ENCODE measurements around the gene TMEFF2. TPM values are rescaled to one million over a fixed set of nuclear protein-coding genes. Genes with fewer than 3 reads are reported as not detected.

The TMEFF2 gene
- total and polyA plus RNA-seq, 12 donors = 0.16 to 2.7 (median 0.58) TPM; not detected in 2

- H3K27ac ChIP-seq = no peak overlapping the region
- H3K4me1 ChIP-seq (replicated peaks in 1 of 2) = no peaks in the 10 kb centered on the region
- H3K27me3 ChIP-seq = no peaks in the 10 kb centered on the region
- H3K4me3 ChIP-seq = no peak overlapping the region
- TF ChIP-seq, protein P1, sequence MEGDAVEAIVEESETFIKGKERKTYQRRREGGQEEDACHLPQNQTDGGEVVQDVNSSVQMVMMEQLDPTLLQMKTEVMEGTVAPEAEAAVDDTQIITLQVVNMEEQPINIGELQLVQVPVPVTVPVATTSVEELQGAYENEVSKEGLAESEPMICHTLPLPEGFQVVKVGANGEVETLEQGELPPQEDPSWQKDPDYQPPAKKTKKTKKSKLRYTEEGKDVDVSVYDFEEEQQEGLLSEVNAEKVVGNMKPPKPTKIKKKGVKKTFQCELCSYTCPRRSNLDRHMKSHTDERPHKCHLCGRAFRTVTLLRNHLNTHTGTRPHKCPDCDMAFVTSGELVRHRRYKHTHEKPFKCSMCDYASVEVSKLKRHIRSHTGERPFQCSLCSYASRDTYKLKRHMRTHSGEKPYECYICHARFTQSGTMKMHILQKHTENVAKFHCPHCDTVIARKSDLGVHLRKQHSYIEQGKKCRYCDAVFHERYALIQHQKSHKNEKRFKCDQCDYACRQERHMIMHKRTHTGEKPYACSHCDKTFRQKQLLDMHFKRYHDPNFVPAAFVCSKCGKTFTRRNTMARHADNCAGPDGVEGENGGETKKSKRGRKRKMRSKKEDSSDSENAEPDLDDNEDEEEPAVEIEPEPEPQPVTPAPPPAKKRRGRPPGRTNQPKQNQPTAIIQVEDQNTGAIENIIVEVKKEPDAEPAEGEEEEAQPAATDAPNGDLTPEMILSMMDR (IDR thresholded peaks at IDR 0.05) = no peak
- no peak for TF ChIP-seq POLR2A (IDR thresholded peaks at IDR 0.05)
- DNase-seq = no peak
- no peaks in the 10 kb centered on the region for H3K9me3 ChIP-seq (replicated peaks in 1 of 3)
- intact Hi-C loops (cut with DNase I) = no loop called here
- no peaks in the 10 kb centered on the region for H3K36me3 ChIP-seq (replicated peaks in 1 of 2)
Observed at GRCh38 chr2:192228685-192229084, 34.0 kb upstream of the TMEFF2 start.

GRCh38 chr2:192218970-192219369 lies 24.2 kb upstream of the TMEFF2 start:
- Histone ChIP-seq H3K36me3 (replicated peaks in 1 of 2) (no peaks in the 10 kb centered on the region), H3K9me3 (replicated peaks in 1 of 3) (no peaks in the 10 kb centered on the region), H3K27ac (no peak overlapping the region), H3K4me1 (replicated peaks in 1 of 2) (no peaks in the 10 kb centered on the region), H3K27me3 (no peaks in the 10 kb centered on the region), H3K4me3 (no peak overlapping the region)
- intact Hi-C loops (cut with DNase I) = no loop called here
- TF ChIP-seq, protein P1 (IDR thresholded peaks at IDR 0.05) = no peak
- no peak for DNase-seq
- 68 to 89% (median 78%) methylated on average over 1 of the region's 1 CpG for WGBS, 4 donors

DNA sequence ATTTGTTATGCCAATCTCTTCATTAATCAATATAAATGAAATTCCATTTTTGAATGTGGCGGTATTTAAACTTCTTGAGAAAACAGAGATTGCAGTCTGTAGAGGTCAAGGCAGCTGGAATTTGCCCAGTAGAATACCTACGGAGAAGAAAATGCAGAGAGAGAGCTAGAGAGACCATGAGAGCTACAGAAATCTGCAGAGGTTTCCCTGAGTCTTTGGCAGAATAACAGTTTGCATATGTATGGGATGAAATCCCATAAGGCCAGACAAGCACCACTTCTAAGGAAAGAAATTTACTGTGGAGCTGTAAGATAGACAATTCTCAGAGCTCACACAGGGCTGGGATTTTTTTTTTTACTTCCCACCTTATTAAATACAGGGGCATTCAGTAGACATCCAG lies 23.6 kb upstream of the TMEFF2 start:
- Histone ChIP-seq H3K4me1 (replicated peaks in 1 of 2) (no peaks in the 10 kb centered on the region), H3K27ac (no peak overlapping the region), H3K9me3 (replicated peaks in 1 of 3) (no peaks in the 10 kb centered on the region), H3K27me3 (no peaks in the 10 kb centered on the region), H3K4me3 (no peak overlapping the region), H3K36me3 (replicated peaks in 1 of 2) (no peaks in the 10 kb centered on the region)
- whole genome bisulfite sequencing, 4 donors = 74 to 83% (median 76%) methylated on average over 2 of the region's 2 CpGs
- intact Hi-C loops (cut with DNase I) = no loop called here
- TF ChIP-seq, protein P1 (IDR thresholded peaks at IDR 0.05) = no peak
- TF ChIP-seq POLR2A (IDR thresholded peaks at IDR 0.05) = no peak
- DNase-seq = no peak

GRCh38 chr2:192216336-192216735 lies 21.6 kb upstream of the TMEFF2 start:
- TF ChIP-seq, protein P1 (IDR thresholded peaks at IDR 0.05) = no peak
- TF ChIP-seq POLR2A (IDR thresholded peaks at IDR 0.05) = no peak
- Histone ChIP-seq H3K4me1 (replicated peaks in 1 of 2) (no peaks in the 10 kb centered on the region), H3K27me3 (no peaks in the 10 kb centered on the region), H3K36me3 (replicated peaks in 1 of 2) (no peaks in the 10 kb centered on the region), H3K4me3 (no peak overlapping the region), H3K9me3 (replicated peaks in 1 of 3) (no peaks in the 10 kb centered on the region), H3K27ac (no peak overlapping the region)
- no peak for DNase-seq
- intact Hi-C loops (cut with DNase I) = no loop called here
- WGBS, 4 donors = 64 to 77% (median 70%) methylated on average over 3 of the region's 3 CpGs
